ENCODE results near the gene DISC1.
A peak's percentile ranks its signal among the peaks of the same experiment; 100 is the strongest.
"Not testable (repeated sequence)": the region's sequence is repeated elsewhere in the genome, so short reads cannot be mapped to it uniquely, and the experiment has no call there.

The DISC1 gene

GRCh38 chr1:231705806-231706760, 79.5 kb downstream of the DISC1 start:
- no peak for DNase-seq

- no peak for DNase-seq
These were observed 80.3 kb downstream of the DISC1 start for GRCh38 chr1:231706934-231707333.

- DNase-seq: no peak
These were observed 80.8 kb downstream of the DISC1 start for GRCh38 chr1:231707407-231707806.

GRCh38 chr1:231708394-231708793, 81.8 kb downstream of the DISC1 start:
- DNase-seq: no peak

GRCh38 chr1:231714440-231714839, 87.8 kb downstream of the DISC1 start:
- no peak for DNase-seq

- DNase-seq: no peak
These were observed 89.5 kb downstream of the DISC1 start for GRCh38 chr1:231715816-231716722.

- DNase-seq: no peak
These were observed 90.3 kb downstream of the DISC1 start for GRCh38 chr1:231716879-231717278.

- DNase-seq: no peak
These were observed 93.0 kb downstream of the DISC1 start for GRCh38 chr1:231719485-231720183.

- no peak for DNase-seq
These were observed 94.2 kb downstream of the DISC1 start for GRCh38 chr1:231720652-231721325.

- DNase-seq: no peak
These were observed 94.8 kb downstream of the DISC1 start for GRCh38 chr1:231721436-231721835.

- DNase-seq: no peak
These were observed 95.8 kb downstream of the DISC1 start for GRCh38 chr1:231722356-231722755.

- no peak for DNase-seq
These were observed 96.6 kb downstream of the DISC1 start for GRCh38 chr1:231723146-231723545.

GRCh38 chr1:231724041-231724440, 97.5 kb downstream of the DISC1 start:
- no peak for DNase-seq

GRCh38 chr1:231724876-231725647, 98.5 kb downstream of the DISC1 start:
- DNase-seq: peak; percentile 27

GRCh38 chr1:231727171-231727570, 100.6 kb downstream of the DISC1 start:
- DNase-seq: no peak

- not testable (repeated sequence) for DNase-seq
These were observed 102.4 kb downstream of the DISC1 start for GRCh38 chr1:231728987-231729386.

- no peak for DNase-seq
These were observed 103.0 kb downstream of the DISC1 start for GRCh38 chr1:231729544-231729943.

GRCh38 chr1:231731268-231731667, 104.7 kb downstream of the DISC1 start:
- DNase-seq: no peak

- DNase-seq: no peak
These were observed 106.5 kb downstream of the DISC1 start for GRCh38 chr1:231733063-231733462.

- DNase-seq: no peak
These were observed 107.1 kb downstream of the DISC1 start for GRCh38 chr1:231733672-231734071.

- DNase-seq: no peak
These were observed 107.8 kb downstream of the DISC1 start for GRCh38 chr1:231734417-231734816.

GRCh38 chr1:231735411-231735810, 108.8 kb downstream of the DISC1 start:
- DNase-seq: no peak
